Immature natural killer cell (primary cell): Measurements from ENCODE around the gene ALK. TPM values are rescaled to one million over a fixed set of nuclear protein-coding genes. Genes with fewer than 3 reads are reported as not detected.

Source experiments
- DNase-seq, 3 donors: peaks; one replicate each; pipeline ENCODE4 v3.0.0; 2022; ENCODE audit warnings: mixed read lengths in 1 of 3
- H3K27ac Mint-ChIP-seq, 6 donors: one replicate each; pipeline ENCODE4 v1.8.0; 2020; ENCODE audit warnings: mixed read lengths in 6 of 6, mild to moderate bottlenecking in 5 of 6, inconsistent platforms in 4 of 6, moderate library complexity in 3 of 6
- H3K27me3 Mint-ChIP-seq, 3 donors: one replicate each; pipeline ENCODE4 v1.8.0; 2020 to 2021; ENCODE audit warnings: low read depth in 3 of 3, mild to moderate bottlenecking in 3 of 3, mixed read lengths in 3 of 3, moderate library complexity in 3 of 3, inconsistent platforms in 1 of 3
- H3K36me3 Mint-ChIP-seq, 3 donors: one replicate each; pipeline ENCODE4 v1.8.0; 2020; ENCODE audit warnings: mixed read lengths in 3 of 3, inconsistent platforms in 2 of 3, mild to moderate bottlenecking in 2 of 3
- H3K4me1 Mint-ChIP-seq, 2 donors: one replicate each; pipeline ENCODE4 v1.8.0; 2020; ENCODE audit warnings: inconsistent platforms in 2 of 2, mild to moderate bottlenecking in 2 of 2, mixed read lengths in 2 of 2, moderate library complexity in 1 of 2
- H3K4me3 Mint-ChIP-seq, 5 donors: one replicate each; pipeline ENCODE4 v1.8.0; 2020; ENCODE audit warnings: mild to moderate bottlenecking in 5 of 5, mixed read lengths in 5 of 5, inconsistent platforms in 3 of 5, moderate library complexity in 3 of 5
- H3K9me3 Mint-ChIP-seq, 6 donors: one replicate each; pipeline ENCODE4 v1.8.0; 2020; ENCODE audit warnings: mild to moderate bottlenecking in 6 of 6, mixed read lengths in 6 of 6, inconsistent platforms in 4 of 6, moderate library complexity in 3 of 6
- polyA plus RNA-seq, 3 donors: library from polyadenylated mRNA; unstranded; fragments of 300-500 nt; fragmentation: Illumina TruSeq; gene quantifications; one replicate each; pipeline ENCODE4 v1.2.3, GENCODE V29; 2021

Gene ALK
- polyA plus RNA-seq, 3 donors from 2014 or later: not detected

- Mint-ChIP-seq H3K9me3 (peaks cover 0 to 11% (median 0%) of the 10 kb centered on the region in 6 donors), H3K27me3 (peaks cover 16 to 40% (median 17%) of the 10 kb centered on the region in 3 donors), H3K4me3 (peak overlapping the region in 3 of 5 donors; percentile 8 to 25 (median 20))
These were observed 1.8 kb upstream of the ALK start for GRCh38 chr2:29923110-29923721.

GRCh38 chr2:29922605-29923004 is 1.2 kb upstream of the ALK start:
- Mint-ChIP-seq H3K27ac (no peak overlapping the region), H3K27me3 (peaks cover 17 to 43% (median 20%) of the 10 kb centered on the region in 3 donors), H3K36me3 (peaks cover 0 to 4% (median 3%) of the 10 kb centered on the region in 3 donors)

More at GRCh38 chr2:29923110-29923721, 1.8 kb upstream of the ALK start:
- H3K36me3 Mint-ChIP-seq: peaks cover 0 to 4% (median 3%) of the 10 kb centered on the region in 3 donors
- H3K27ac Mint-ChIP-seq: no peak overlapping the region
- H3K4me1 Mint-ChIP-seq: peaks cover 10 to 15% of the 10 kb centered on the region in 2 donors
- DNase-seq: peak in 2 of 3 donors; percentile 12 to 17

GRCh38 chr2:29920631-29921559 is 491 bp downstream of the ALK start:
- peaks cover 10 to 15% of the 10 kb centered on the region in 2 donors for H3K4me1 Mint-ChIP-seq
- H3K36me3 Mint-ChIP-seq: peaks cover 0 to 4% (median 3%) of the 10 kb centered on the region in 3 donors
- H3K27ac Mint-ChIP-seq: no peak overlapping the region
- peak overlapping the region in 3 of 5 donors; percentile 39 to 53 (median 44) for H3K4me3 Mint-ChIP-seq
- H3K9me3 Mint-ChIP-seq: peaks cover 0 to 11% (median 0%) of the 10 kb centered on the region in 6 donors
- peaks cover 19 to 42% (median 22%) of the 10 kb centered on the region in 3 donors for H3K27me3 Mint-ChIP-seq
- peak in 1 of 3 donors; percentile 0 for DNase-seq

More at GRCh38 chr2:29922605-29923004, 1.2 kb upstream of the ALK start:
- Mint-ChIP-seq H3K4me1 (peaks cover 10 to 15% of the 10 kb centered on the region in 2 donors), H3K4me3 (peak overlapping the region in 1 of 5 donors; percentile 52), H3K9me3 (peaks cover 0 to 11% (median 0%) of the 10 kb centered on the region in 6 donors)
- DNase-seq: no peak

- peak; percentile 14 to 30 (median 27) for DNase-seq
- peaks cover 22 to 38% (median 24%) of the 10 kb centered on the region in 3 donors for H3K27me3 Mint-ChIP-seq
- no peak overlapping the region for H3K27ac Mint-ChIP-seq
- peaks cover 0 to 11% (median 0%) of the 10 kb centered on the region in 6 donors for H3K9me3 Mint-ChIP-seq
- H3K36me3 Mint-ChIP-seq: peaks cover 0 to 4% (median 3%) of the 10 kb centered on the region in 3 donors
- no peak overlapping the region for H3K4me3 Mint-ChIP-seq
- peaks cover 10 to 15% of the 10 kb centered on the region in 2 donors for H3K4me1 Mint-ChIP-seq
These were observed 1.2 kb downstream of the ALK start for GRCh38 chr2:29920130-29920577.

- DNase-seq: no peak
- Mint-ChIP-seq H3K36me3 (peaks cover 0 to 4% (median 3%) of the 10 kb centered on the region in 3 donors), H3K27me3 (peaks cover 21 to 35% (median 26%) of the 10 kb centered on the region in 3 donors), H3K9me3 (peaks cover 0 to 11% (median 0%) of the 10 kb centered on the region in 6 donors), H3K4me3 (peak overlapping the region in 3 of 5 donors; percentile 22 to 32 (median 27)), H3K27ac (no peak overlapping the region), H3K4me1 (peaks cover 10 to 15% of the 10 kb centered on the region in 2 donors)
These were observed 2.4 kb downstream of the ALK start for GRCh38 chr2:29918941-29919340.

GRCh38 chr2:29917781-29918180 is 3.6 kb downstream of the ALK start:
- no peak for DNase-seq
- peaks cover 0 to 4% (median 3%) of the 10 kb centered on the region in 3 donors for H3K36me3 Mint-ChIP-seq
- H3K27me3 Mint-ChIP-seq: peaks cover 21 to 31% (median 26%) of the 10 kb centered on the region in 3 donors
- H3K9me3 Mint-ChIP-seq: peaks cover 0 to 11% (median 0%) of the 10 kb centered on the region in 6 donors
- H3K27ac Mint-ChIP-seq: no peak overlapping the region
- peaks cover 10 to 15% of the 10 kb centered on the region in 2 donors for H3K4me1 Mint-ChIP-seq
- H3K4me3 Mint-ChIP-seq: no peak overlapping the region

- no peak overlapping the region for H3K27ac Mint-ChIP-seq
- peaks cover 0 to 11% (median 0%) of the 10 kb centered on the region in 6 donors for H3K9me3 Mint-ChIP-seq
- H3K4me1 Mint-ChIP-seq: peaks cover 0 to 7% of the 10 kb centered on the region in 2 donors
- H3K4me3 Mint-ChIP-seq: no peak overlapping the region
- H3K36me3 Mint-ChIP-seq: peaks cover 0 to 4% (median 3%) of the 10 kb centered on the region in 3 donors
- no peak for DNase-seq
- H3K27me3 Mint-ChIP-seq: peaks cover 20 to 23% (median 21%) of the 10 kb centered on the region in 3 donors
These were observed 4.8 kb downstream of the ALK start for GRCh38 chr2:29916571-29916970.

- no peaks in the 10 kb centered on the region for H3K4me1 Mint-ChIP-seq
- no peaks in the 10 kb centered on the region for H3K36me3 Mint-ChIP-seq
- H3K4me3 Mint-ChIP-seq: no peak overlapping the region
- DNase-seq: no peak
- no peak overlapping the region for H3K27ac Mint-ChIP-seq
- peaks cover 0 to 6% (median under 1%) of the 10 kb centered on the region in 6 donors for H3K9me3 Mint-ChIP-seq
- peaks cover 5 to 11% (median 7%) of the 10 kb centered on the region in 3 donors for H3K27me3 Mint-ChIP-seq
These were observed 10.4 kb downstream of the ALK start for GRCh38 chr2:29910960-29911359.

GRCh38 chr2:29910465-29910864 is 10.9 kb downstream of the ALK start:
- H3K27me3 Mint-ChIP-seq: peaks cover 6 to 7% (median 7%) of the 10 kb centered on the region in 3 donors

GRCh38 chr2:29902356-29902755 is 19.0 kb downstream of the ALK start:
- no peak overlapping the region for H3K27ac Mint-ChIP-seq
- no peaks in the 10 kb centered on the region for H3K4me1 Mint-ChIP-seq
- peaks cover 0 to 2% (median 0%) of the 10 kb centered on the region in 6 donors for H3K9me3 Mint-ChIP-seq
- H3K36me3 Mint-ChIP-seq: no peaks in the 10 kb centered on the region
- peaks cover 3 to 12% (median 6%) of the 10 kb centered on the region in 3 donors for H3K27me3 Mint-ChIP-seq
- H3K4me3 Mint-ChIP-seq: no peak overlapping the region
- no peak for DNase-seq

More at GRCh38 chr2:29910465-29910864, 10.9 kb downstream of the ALK start:
- no peaks in the 10 kb centered on the region for H3K36me3 Mint-ChIP-seq
- no peak overlapping the region for H3K27ac Mint-ChIP-seq
- H3K4me1 Mint-ChIP-seq: no peaks in the 10 kb centered on the region
- DNase-seq: no peak
- no peak overlapping the region for H3K4me3 Mint-ChIP-seq
- peaks cover 0 to 6% (median under 1%) of the 10 kb centered on the region in 6 donors for H3K9me3 Mint-ChIP-seq

GRCh38 chr2:29900971-29901633 is 20.3 kb downstream of the ALK start:
- peaks cover 0 to 2% (median 0%) of the 10 kb centered on the region in 6 donors for H3K9me3 Mint-ChIP-seq
- H3K4me1 Mint-ChIP-seq: no peaks in the 10 kb centered on the region
- H3K27ac Mint-ChIP-seq: no peak overlapping the region
- H3K36me3 Mint-ChIP-seq: no peaks in the 10 kb centered on the region
- H3K4me3 Mint-ChIP-seq: no peak overlapping the region
- no peak for DNase-seq
- H3K27me3 Mint-ChIP-seq: peaks cover 3 to 14% (median 10%) of the 10 kb centered on the region in 3 donors

GRCh38 chr2:29898999-29899398 is 22.4 kb downstream of the ALK start:
- Mint-ChIP-seq H3K27me3 (peaks cover 2 to 16% (median 8%) of the 10 kb centered on the region in 3 donors), H3K4me1 (no peaks in the 10 kb centered on the region)

More at GRCh38 chr2:29898999-29899398, 22.4 kb downstream of the ALK start:
- Mint-ChIP-seq H3K4me3 (no peak overlapping the region), H3K27ac (no peak overlapping the region), H3K9me3 (peaks cover 0 to 2% (median 0%) of the 10 kb centered on the region in 6 donors), H3K36me3 (no peaks in the 10 kb centered on the region)
- DNase-seq: no peak
